ENCODE measurements around the gene ABR.

Gene ABR

GRCh38 chr17:1179112-1179817 is 516 bp downstream of the ABR start:
- DNase-seq (ENCODE audit: low read depth, low spot score), result no peak
- H3K27ac ChIP-seq, result no peak overlapping the region

DNA sequence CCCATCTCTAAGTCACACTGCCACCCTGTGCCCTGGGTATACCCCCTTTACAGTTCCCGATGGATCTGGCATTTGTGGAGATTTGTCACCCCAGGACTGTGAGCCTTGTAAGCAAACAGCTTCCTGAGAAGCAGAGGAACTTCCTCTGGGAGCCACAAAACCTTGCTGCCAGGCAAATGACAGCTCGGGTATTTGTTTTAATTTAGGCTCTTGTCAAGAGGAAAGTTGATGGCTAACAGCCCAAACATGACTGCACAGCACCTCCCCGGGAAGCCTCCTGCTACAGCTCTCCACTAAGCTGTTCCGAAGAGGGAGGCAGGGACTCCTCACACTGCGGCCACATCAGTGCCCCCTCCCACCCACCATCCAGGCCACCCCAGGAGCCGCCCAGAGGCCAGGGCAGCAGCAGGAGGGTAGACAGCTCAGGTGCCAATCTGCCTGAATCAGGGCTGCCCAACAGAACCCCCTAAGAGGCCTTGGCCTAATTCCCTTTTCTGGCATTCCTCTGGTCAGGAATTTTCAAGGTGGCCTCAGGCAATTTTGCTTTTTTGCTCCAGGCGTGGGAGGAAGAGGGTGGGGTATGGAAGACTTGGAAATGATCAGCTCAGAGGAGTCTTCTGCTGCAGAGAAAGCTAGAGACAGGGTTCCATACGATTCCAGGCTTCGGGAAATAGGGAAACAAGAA is 2.6 kb downstream of the ABR start:
- DNase-seq (ENCODE audit: low read depth, low spot score), result no peak
- H3K27ac ChIP-seq, result no peak overlapping the region

GRCh38 chr17:1174263-1174880 is 5.4 kb downstream of the ABR start:
- H3K27ac ChIP-seq, result no peak overlapping the region
- DNase-seq (ENCODE audit: low read depth, low spot score), result no peak

DNA sequence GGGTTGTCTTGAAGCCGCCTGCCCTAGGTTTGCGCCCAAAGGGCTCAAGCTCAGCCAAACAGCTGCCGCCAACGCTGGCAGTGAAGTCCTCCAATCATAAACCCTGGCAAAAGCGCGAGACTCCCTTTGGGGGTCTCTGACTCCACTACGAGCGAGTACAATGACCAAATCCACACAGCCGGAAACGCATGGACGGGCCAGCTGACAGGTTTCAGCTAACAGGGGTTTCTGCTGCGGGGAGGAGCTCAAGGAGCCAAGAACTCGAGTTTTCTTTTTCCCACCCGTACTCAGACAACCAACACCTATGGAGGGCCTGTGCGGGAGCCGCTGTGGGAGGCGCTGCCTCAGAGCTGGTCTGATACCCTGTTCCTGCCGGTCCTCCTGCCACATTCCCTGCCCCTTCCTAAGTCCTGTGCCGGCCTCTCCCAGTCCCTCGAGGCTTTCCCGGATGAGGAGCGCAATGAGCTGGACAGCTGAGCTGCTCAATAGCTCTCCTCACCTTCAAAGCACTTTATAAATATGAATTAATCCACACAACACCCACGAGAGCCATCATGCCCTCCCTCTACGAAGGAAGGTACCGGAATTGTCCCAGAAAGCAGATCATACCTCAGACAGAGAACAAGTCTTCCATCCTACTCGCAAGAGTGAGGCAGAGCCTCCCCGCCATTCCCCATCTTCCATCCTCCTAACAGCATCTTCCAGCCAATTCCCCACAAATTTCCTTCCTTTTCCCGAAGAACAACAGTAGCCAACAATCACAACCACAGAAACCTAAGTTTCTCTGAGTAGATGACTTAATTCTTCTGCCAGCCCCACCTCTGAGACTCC is 6.1 kb downstream of the ABR start:
- no peak for DNase-seq (ENCODE audit: low read depth, low spot score)
- H3K27ac ChIP-seq, result no peak overlapping the region

DNA sequence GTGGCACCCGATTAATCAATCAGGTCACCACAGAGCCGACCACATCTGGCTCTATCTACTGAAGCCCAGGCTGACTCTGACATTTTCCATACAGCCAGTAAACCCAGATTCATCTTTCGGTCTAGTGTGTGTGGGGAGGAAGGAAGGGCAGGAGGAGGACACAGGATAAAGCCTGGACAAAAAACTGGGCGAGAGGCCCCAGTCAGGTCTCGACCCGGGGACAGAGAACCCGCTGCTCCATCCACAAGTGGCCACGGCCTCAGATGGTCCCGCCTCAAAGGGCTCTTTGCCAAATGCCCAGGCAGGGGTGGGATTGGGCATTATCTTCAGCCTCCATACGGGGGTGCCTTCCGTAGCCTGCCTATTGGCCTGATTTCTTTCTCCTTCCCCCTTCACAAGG is 7.8 kb downstream of the ABR start:
- no peak overlapping the region for H3K27ac ChIP-seq
- DNase-seq (ENCODE audit: low read depth, low spot score), result no peak

GRCh38 chr17:1170739-1171138 is 9.0 kb downstream of the ABR start:
- DNase-seq (ENCODE audit: low read depth, low spot score), result no peak
- H3K27ac ChIP-seq, result no peak overlapping the region

GRCh38 chr17:1169929-1170312 is 9.9 kb downstream of the ABR start:
- no peak overlapping the region for H3K27ac ChIP-seq
- no peak for DNase-seq (ENCODE audit: low read depth, low spot score)

DNA sequence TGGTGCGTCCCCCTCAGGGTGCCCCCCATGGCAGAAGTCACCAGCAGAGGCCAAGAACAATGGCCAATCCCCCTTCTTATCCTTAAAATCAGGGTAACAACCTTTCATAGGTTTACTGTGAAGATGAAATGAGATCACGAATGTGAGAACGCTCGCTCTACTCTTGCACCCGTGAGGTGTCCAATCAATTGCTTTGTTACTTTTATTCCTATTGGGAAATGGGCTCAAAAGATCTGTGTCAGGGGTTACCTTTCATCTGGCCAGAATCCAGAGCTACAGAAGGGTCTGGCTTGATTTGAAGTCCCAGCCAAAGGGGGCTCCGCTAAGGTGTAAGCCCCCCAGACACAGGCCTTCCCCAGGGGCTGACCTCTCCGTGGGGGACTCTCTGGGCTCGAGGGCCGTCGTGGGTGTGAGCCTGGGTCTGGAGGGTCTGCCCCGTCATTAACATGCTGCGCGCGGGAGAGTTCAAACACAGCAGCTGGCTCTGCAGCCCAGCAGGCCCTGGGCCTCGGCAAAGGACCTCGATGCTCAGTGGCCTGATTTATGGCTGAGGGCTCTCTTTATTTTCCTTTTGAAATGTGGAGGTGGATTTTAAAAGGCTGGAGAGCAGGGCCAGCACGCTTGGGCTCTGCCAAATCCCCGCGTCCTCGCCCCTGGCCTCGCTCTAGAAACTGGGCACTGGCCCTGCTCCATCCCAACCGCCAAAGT is 10.4 kb downstream of the ABR start:
- DNase-seq (ENCODE audit: low read depth, low spot score), result no peak
- H3K27ac ChIP-seq, result no peak overlapping the region

GRCh38 chr17:1168533-1169220 is 11.1 kb downstream of the ABR start:
- no peak for DNase-seq (ENCODE audit: low read depth, low spot score)
- no peak overlapping the region for H3K27ac ChIP-seq

DNA sequence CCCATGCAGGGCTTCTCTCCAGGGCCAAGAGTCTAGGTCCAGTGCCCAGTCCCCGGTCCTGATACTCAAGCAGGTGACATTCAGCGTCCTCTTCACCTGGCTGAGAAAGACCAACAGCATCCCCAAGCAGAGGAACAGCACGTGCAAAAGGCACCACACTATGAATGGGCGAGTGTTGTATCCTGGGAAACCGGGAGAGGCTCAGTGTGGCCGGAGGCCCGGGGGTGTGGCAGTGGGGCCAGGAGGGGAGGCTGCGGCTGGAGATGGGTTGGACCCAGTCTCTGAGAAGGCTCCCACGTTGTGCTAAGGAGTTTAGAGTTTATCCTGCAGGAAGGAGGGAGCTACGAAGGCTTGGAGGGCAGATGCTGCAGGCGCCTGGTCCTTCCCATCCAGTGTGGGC is 13.5 kb downstream of the ABR start:
- H3K27ac ChIP-seq, result no peak overlapping the region
- no peak for DNase-seq (ENCODE audit: low read depth, low spot score)

- no peak for DNase-seq (ENCODE audit: low read depth, low spot score)
Measured at GRCh38 chr17:1165836-1166235, 13.9 kb downstream of the ABR start.

DNA sequence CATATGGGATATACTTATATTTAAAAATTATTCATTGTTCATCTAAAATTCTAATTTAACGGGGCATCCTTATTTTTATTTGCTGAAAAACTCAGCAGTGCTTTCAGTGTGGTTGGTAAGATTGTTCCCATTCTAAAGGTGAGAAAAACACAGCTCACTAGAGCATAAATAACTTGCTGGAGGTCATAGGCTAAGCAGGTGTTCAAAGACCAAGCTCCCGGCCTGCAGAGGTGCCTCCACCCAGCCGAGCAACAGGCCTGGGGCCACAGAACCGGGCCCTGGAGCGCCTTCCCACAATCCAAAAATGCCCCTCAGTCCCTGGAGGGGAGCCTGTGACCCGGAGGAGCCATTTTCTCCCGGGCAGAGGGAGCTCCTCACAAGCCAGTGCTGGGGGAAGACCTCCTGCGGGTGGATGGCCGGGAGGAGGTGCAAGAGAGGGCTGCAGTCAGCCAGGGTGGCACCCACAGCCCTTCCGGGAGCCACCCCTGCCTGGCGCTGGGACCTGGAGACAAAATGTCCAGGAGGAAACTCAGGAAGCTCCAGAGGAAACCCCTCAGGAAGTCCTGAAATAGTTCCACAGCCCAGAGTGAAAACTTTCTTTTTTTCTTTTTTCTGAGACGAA is 14.7 kb downstream of the ABR start:
- H3K27ac ChIP-seq, result no peak overlapping the region

More at GRCh38 chr17:1165836-1166235, 13.9 kb downstream of the ABR start:
- H3K27ac ChIP-seq, result no peak overlapping the region

GRCh38 chr17:1162116-1162855 is 17.5 kb downstream of the ABR start:
- DNase-seq (ENCODE audit: low read depth, low spot score), result no peak
- no peak overlapping the region for H3K27ac ChIP-seq

More for the DNA sequence above, 14.7 kb downstream of the ABR start:
- no peak for DNase-seq (ENCODE audit: low read depth, low spot score)

DNA sequence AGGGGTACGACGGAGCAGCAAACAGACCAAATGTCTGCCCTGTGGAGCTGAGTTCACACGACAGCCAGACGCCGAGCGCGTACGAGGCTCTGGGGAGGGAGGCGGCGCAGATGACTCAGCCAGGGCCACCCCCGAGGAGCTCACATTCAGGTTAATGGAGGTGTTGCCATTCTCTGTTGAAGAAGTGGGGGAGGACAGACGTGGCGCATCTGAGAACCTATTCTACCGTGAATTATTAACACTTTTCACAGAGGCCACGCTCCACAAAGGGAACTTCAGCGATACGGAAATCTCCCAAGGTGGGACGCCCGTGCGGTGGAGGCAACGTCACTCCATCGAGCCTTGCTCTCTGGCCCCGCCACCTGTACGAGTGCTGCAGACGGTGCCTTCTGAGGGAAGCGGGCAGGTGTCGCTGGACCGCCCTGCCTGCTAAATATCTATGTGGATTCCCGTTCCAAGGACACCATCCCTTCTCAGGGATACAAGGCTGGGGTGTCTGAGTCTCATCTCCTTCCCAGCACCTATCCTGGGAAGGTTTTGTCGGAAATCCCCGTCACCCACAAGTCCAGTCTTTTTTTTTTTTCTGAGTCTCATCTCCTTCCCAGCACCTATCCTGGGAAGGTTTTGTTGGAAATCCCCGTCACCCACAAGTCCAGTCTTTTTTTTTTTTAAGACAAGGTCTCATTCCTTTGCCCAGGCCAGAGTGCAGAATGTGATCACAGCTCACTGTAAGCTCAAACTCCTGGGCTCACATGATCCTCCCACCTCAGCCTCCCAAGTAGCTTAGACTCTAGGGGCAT is 19.0 kb downstream of the ABR start:
- H3K27ac ChIP-seq, result no peak overlapping the region
- DNase-seq (ENCODE audit: low read depth, low spot score), result no peak

GRCh38 chr17:1159431-1160180 is 20.2 kb downstream of the ABR start:
- H3K27ac ChIP-seq, result no peak overlapping the region
- no peak for DNase-seq (ENCODE audit: low read depth, low spot score)

- no peak overlapping the region for H3K27ac ChIP-seq
- no peak for DNase-seq (ENCODE audit: low read depth, low spot score)
Measured at GRCh38 chr17:1158879-1159278, 20.9 kb downstream of the ABR start.

DNA sequence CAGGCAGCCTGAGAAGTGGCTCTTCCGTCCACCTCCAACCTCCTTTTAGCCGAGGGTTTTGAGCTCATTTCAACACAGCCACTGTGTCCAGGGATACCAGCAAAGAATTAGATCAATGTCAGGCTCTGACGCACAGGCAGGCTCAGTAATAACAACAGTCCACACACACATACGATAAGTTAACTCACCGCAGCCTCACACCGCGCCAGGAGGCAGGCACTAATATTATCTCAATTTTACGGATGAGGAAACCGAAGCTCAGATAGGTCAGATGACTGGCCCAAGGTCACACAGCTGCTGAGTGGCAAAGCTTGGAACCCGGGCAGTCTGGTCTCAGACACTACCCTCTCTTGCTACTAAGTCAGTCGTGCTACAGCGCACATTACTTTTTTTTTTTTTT is 22.9 kb downstream of the ABR start:
- DNase-seq (ENCODE audit: low read depth, low spot score), result no peak
- H3K27ac ChIP-seq, result no peak overlapping the region
